ENCODE measurements around the gene MSI2.

DNA sequence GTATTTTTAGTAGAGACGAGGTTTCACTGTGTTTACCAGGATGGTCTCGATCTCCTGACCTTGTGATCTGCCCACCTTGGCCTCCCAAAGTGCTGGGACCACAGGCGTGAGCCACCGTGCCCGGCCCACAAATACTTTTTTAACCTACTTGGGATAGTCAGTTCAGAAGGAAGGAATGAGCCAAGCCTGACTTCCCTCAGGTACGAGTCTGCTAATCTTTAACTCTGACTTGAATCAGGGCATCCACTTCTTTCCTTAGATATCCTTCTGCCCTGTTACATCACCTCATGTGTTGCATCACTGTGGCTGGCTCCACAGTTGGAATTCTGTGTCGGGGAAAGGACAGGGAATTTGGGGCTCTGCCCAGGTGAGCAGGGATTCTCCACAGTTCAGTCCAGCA is 120.8 kb downstream of the MSI2 start:
- no peak for TF ChIP-seq RARB (CRISPR knock-in tag; IDR thresholded peaks at IDR 0.05)
- TF ChIP-seq ZC3H10 (CRISPR knock-in tag; IDR thresholded peaks at IDR 0.05) = no peak
